Loucy (cell line): ENCODE results near the gene AEBP2.

Experiments
- CTCF ChIP-seq: fragments of 200-600 bp; sonication (generic); conservative IDR thresholded peaks from 2 replicates; pipeline ENCODE4 v1.5.1; 2014; ENCODE audit warnings: mild to moderate bottlenecking, antibody characterized with exemption, low read length
- EZH2phosphoT487 ChIP-seq: fragments of 200-600 bp; IDR thresholded peaks from 2 replicates; pipeline ENCODE4 v1.6.1; 2018; ENCODE audit warnings: antibody characterized with exemption, mild to moderate bottlenecking, moderate library complexity, borderline replicate concordance

GRCh38 chr12:19527866-19528265 is 88.6 kb downstream of the AEBP2 start:
- TF ChIP-seq CTCF (no peak), EZH2phosphoT487 (no peak)
